HUDEP-2 (cell line): ENCODE measurements around the gene LRIG1.
"Not testable (repeated sequence)": the region's sequence is repeated elsewhere in the genome, so short reads cannot be mapped to it uniquely, and the experiment has no call there.

Source experiments
- DNase-seq, 76 experiments: peaks; one replicate each; lab custom pipeline; 2025; ENCODE audit not compliant: unreplicated experiment in 76 of 76; lab: John Stamatoyannopoulos, UW

LRIG1 gene

DNA sequence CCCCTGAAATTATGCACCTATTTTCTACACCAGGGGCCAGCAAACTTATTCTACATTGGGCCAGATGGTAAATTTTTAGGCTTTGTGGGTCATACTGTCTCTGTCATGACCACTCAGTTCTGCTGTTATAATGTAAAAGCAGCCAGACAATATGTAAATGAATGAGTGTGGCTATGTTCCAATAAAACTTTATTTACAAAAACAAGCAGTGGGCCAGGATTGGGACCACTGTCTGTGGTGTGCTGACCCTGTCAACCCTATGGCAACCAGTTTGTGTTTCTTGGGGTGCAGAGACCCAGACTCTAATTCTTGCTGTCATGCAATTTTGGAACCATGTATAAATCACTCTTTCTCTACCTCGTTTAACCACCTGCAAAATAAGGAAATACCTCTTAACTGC lies 74.7 kb downstream of the LRIG1 start:
- DNase-seq: no peak

DNA sequence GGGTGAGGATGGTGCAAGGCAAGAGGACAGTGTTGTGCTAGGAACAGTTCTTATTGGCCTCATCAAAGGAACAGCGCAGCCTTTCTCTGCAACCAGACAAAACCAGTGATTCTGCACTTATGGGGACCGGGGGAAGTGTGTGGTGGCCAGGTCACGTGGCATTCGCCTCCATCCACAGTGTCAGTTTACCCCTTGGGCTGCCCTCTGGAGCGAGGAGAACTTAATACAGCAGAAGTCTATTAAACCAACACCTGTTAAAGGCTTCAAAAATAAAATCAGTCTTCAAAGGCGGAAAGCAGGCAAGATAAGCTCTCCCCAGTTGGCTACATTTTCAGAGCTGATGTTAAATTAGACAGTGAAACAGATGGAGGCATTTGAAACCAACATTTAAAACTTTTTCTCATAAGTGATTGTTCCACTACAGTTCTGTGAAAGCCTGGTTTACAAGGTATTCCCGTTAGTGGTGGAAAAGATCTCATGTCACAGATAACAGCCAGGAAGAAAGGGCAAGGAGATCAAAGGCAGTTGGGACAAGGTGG lies 75.2 kb downstream of the LRIG1 start:
- DNase-seq: no peak

DNA sequence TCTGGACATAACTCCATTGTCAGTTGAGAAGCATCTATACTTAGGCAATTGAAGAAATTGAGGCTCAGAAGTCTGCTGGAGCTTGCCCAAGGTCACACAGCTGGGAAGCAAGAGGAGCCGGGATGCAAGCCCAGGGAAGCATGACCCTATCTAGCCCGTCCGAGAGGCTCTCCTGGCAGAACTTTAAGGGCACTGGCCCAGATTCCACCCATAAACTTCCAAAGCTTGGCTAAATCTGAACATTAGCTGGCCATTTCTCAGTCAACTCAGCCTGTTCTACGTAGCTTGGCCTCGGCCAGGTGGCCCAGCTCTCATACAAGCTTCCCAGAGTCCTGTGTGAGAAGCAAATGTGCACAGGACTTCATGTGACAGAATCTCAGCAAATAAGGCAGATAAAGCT lies 75.8 kb downstream of the LRIG1 start:
- no peak for DNase-seq

DNA sequence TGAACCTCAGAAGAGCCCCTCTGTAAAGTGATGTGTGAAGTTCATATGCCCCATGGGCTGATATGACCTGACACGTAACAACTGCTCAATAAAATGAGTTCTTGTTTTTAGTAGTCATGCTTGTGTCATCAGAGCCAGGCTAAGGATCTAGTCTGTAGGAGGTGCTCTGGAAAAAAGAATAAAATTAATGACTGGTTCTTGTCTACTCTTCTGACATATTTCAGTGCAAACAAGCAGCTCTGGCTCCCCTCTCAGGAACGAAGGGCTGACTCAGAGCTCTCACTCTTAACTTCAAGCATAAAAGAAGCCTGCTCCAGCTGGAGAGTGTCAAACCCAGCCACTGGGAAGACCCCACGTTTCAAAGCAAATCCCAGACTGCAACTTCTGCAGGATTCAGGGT lies 77.0 kb downstream of the LRIG1 start:
- no peak for DNase-seq

DNA sequence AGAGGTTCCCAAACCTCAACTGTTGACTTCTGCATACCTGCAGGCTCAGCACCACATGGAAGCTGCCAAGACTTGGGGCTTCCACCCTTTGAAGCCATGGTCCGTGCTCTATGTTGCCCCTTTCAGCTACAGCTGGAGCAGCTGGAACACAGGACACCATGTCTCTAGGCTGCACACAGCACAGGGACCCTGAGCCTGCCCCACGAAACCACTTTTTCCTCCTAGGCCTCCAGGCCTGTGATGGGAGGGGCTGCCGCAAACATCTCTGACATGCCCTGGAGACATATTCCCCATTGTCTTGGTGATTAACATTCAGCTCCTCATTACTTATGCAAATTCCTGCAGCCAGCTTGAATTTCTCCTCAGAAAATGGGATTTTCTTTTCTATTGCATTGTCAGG lies 78.9 kb downstream of the LRIG1 start:
- DNase-seq: not testable (repeated sequence)

DNA sequence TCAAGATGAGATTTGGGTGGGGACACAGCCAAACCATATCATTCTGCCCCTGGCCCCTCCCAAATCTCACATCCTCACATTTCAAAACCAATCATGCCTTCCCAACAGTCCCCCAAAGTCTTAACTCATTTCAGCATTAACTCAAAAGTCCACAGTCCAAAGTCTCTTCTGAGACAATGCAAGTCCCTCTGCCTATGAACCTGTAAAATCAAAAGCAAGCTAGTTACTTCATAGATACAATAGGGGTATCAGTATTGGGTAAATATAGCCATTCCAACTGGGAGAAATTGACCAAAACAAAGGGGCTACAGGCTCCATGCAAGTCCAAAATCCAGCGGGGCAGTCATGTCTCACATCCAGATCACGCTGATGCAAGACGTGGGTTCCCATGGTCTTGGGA lies 79.7 kb downstream of the LRIG1 start:
- DNase-seq: not testable (repeated sequence)

DNA sequence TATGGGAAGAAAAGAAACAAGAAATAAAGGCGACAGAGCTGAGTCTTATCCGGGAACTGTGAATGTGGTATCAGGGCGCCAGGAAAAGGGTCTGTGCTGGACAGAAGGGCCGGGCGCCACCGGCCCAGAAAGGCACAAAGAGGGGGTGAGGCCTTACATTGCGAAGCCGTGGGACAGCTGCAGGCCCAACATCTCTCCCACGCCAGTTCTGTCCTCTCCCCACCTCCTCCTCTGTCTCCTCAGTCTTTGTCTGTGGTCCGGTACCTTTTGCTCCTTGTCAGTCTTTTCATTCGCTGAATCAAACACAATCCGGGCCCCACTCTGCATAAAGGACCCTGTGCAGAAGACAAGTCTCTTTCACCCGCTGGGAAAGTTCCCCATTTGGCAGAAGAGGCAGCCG lies 81.8 kb downstream of the LRIG1 start:
- DNase-seq: no peak

DNA sequence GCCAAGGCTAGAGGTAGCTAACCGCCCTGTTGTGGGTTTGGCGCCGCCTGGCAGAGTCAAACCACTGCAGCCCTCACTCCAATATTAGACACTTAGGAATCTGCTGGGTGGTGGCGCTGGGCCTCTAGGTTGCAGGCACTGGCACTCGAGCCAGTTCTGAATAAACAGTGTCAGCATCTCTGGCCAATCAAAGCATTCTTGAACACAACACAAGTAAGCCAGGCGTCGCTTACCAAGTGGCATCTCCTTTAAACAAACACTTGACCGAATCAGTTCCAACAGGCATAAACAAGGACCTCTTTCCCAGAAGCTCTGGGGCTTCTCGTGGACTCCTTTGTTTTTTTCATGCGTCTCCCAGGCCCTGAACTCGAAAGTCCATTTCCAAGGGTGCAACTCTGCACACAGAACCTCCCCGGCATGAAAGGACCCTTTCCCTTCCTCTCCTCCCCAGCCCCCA lies 82.3 kb downstream of the LRIG1 start:
- DNase-seq: no peak

DNA sequence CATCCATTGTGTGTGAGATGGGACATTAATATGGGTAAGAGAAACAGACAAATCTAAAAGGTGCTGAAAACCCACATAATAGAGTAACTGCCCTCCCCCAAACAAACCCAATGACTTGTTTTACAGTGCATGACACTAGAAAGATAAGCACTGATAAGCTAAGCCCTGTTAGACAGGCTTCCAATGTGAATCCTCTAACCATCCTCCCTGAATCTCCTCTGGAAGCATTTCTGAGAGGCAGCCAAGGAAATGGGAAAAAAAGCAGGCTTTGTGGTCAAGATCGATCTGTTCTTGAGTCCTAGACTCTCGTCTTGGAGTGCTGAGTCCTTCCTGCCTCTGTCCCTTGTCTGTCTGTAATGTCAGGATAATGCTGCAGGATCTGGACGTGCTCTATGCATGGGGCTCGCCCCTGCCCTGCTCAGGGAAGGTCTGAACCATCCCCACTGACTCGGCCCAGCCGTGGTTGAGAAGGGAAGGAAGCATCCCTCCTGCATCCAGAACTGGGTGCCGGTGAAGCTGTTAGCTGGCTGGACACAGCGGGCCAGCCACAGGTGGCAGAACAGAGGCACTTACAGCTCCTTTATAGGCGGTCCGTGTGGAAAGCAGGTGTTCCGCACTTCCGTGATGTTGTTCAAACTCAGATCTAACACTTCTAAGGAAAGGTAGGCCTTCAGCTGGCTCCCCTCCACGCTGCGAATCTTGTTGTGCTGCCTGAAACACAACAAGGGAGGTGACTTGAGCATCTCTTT lies 84.1 kb downstream of the LRIG1 start:
- DNase-seq: no peak

DNA sequence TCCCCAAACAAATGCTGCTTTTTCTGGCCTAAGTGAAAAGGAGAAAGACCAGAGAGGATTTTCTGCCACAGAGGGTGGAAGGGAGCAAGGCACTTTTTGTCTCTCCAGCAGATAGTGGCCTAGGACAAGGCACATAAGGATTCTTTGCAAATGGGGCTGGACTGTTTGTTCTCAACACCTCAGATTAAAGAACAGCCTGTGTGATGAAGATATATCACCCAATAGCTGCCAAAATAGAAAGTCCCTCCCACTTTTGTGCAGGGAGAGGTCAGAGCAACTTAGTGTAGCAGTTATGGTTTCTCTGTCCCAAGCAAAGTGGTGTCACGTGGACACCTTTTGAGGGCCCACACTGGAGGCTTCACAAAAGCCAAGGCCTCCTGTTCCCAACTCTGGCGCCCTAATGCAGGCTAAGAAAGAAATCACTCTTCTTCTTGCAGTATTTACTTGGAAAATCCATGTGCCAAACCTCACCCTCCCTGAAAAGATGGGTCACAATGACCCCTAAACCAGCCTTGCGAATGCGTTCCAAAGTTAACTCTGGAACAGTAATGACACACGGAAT lies 84.9 kb downstream of the LRIG1 start:
- DNase-seq: peak in 20 of 76 experiments; percentile 1 to 60 (median 23)

DNA sequence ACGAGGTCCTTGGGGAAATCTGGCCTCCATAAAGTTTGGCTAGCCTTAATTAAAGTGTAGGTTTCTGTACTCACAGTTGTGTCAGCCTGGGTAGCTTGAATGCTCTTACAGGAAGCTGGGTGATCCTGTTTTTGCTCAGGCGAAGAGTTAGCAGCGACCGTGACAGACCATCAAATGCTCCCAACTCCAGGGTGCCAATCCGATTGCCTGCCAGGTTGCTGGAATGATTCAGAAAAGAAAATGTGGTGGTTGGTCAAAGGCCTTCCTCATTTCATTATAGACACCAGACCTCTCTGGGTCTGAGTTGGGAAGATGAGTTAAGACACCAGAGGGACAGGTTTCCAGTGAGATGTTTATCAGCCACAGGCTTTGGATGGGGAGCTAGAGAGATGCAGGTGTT lies 86.0 kb downstream of the LRIG1 start:
- DNase-seq: no peak

DNA sequence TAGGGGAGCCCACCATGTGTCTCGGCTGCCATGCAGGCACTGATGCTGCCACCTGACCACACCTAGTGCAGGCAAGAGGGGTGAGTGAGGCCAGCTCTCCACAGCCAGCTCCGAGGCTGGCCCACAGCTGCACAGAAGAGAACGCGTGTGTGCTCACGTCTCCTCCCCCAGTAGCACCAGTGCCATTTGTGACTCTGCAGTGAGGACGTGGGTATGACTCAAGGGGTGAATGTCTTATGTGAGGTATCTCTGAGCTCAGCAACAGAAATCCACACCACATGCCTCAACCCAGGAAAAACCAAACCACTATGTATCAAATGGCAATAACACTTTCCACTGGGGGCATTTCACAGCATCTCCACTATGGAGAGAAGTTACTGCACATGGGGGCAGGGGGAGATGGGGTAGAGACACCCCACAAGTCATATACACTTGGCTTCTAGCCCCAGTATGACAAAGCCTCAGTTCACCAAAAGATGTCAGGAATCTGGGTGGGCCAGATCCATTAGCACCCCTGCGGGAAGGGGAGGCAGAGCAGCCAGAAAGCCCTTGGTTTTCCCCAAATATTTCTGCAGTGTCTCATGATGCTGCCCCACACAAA lies 87.6 kb downstream of the LRIG1 start:
- DNase-seq: no peak

DNA sequence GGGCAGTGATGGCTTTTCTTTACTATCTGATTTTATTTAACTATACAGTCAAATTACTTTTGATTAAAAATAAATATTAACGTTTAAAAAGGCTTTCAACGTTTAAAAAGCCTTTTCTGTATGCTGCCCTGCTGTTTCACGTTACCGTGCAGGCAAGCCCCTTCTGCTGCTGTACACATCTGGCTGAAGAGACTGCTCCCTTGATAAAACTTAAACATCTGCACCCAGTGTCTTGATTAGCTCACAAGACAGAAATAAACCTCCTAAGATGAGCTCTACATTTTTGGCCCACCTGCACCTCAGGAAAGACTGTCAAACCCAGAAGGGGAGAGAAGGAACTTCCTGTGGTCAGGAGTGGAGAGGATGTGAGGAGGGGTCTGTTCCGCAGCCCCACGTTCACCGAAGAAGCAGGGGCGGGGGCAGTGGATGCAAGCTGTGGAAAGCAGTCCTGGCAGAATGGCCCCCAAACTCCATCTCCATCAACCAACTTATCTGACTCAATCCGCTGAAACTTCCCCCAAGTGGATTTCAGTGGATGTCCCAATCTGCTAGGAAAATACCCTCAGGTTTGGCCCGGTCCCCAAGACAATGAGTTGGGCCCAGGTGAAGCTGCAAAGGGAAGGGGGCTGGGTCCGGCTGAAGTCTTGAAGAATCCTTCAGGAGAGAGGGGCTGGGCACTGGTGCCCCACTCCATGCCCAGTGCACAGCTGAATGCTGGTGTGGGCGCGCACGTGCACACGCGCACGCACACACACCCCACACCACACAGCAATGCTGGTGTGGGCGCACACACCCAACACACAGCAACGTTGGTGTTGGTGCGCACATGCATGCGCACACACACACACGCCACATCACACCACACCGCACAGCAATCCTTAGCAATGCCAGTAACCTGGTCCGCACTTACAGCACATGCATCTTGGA lies 88.6 kb downstream of the LRIG1 start:
- DNase-seq: no peak

DNA sequence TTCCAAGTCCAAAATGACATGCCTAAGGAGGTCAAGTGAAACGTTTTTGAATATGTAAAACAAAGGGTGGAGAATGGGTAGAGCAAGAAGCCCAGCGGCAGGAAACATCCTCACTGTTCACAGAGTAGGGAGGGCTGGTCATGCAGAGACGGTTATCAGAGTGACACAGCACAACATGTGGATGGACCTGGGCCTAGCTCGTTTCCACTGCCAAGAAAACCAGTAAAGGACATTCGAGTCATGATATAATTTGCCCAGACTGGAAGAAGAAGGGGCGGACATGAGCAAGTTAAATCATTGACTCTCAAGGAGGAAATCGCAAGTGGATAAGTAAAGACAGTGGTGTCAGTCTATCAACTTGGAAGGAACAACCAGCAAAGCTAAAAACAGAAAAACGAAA lies 89.3 kb downstream of the LRIG1 start:
- peak in 60 of 76 experiments; percentile 1 to 74 (median 28) for DNase-seq

DNA sequence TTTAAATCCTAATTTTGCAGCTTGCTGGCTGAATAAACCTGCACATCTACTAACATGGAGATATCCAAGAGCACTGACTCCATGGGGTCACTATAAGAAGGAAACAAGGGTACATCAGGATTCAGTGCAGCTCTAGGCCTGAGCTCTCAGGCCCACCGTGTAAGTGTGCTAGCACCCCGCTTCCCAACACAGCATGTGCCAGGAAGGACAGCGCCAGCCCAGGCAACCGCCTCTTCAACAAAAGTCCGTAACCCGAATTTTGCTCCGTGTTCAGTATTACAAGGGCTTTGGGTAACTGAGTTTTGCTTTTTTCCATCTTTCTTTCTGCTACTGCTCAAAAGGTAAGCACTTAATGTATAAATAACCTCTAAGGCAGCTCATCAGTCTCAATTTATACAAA lies 89.8 kb downstream of the LRIG1 start:
- DNase-seq: no peak

DNA sequence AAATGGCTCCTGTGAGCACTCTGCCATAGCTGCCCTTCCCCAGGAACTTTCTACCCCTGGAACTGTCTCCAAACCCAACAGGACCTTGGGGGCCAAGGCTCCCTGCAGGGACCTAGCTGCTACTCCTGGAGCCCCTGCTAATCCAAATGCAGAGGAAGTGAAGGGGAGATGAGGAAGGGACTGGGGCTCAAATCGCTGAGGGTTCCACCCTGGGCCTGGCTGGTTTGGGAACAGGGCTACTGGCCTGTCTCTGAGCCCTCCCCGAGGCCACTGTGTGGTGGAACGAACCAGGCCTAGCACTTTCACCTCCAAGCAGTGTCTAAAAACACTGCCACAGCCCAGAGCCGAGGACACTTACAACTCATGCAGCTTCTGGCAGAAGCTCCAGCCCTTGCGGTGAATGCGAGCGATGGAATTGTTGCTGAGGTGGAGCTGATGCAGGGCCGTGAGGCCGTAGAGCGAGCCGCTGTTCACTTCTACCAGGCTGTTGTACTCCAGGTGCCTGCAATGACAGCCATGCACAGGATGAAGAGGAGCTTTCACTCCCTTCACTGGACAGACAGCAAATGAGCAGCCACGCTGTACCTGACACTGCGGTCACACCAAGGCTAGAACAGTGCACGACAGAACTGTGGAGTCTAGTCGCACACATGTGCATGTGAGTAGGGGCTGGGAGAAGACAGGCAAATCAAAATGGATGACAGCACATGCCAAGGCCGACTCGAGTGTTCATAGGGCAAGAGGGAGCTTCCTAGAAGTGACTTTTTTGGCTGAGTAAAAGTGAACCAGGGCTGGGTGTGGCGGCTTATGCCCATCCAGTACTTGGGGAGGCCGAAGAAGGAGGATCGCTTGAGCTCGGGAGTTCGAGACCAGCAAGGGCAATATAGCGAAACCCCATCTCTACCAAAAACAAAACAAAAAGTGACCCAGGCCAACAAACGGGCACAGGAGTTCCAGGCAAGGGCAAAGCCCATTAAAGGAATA lies 90.8 kb downstream of the LRIG1 start:
- no peak for DNase-seq

DNA sequence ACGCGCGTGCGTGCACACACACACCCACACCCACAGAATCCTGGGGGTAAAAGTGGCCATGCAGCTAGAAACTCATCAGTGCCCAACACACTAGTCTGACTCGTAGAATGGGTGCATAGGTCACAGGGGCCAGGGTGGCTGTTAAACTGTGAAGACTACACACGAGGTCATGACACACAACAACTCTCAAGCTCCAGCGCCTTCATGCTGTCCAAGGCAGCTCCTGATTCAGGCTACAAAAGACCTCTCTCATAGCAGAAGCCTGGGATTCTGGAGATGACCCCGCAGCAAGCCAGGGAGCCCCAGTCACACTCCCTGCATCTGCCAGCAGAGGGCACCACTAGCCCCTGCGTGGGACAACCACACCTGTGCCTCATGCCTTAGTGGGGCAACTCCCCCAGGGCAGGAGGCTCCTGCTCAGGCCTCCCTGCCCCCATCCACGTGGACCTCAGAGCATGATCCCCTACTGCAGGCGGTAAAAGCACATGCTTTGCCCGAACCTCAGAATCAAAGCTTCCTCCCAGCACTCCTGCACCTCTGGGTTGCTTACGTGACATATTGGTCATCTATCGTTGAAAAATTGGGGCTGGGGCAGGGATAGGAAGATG lies 93.1 kb downstream of the LRIG1 start:
- peak in 55 of 76 experiments; percentile 1 to 69 (median 34) for DNase-seq

DNA sequence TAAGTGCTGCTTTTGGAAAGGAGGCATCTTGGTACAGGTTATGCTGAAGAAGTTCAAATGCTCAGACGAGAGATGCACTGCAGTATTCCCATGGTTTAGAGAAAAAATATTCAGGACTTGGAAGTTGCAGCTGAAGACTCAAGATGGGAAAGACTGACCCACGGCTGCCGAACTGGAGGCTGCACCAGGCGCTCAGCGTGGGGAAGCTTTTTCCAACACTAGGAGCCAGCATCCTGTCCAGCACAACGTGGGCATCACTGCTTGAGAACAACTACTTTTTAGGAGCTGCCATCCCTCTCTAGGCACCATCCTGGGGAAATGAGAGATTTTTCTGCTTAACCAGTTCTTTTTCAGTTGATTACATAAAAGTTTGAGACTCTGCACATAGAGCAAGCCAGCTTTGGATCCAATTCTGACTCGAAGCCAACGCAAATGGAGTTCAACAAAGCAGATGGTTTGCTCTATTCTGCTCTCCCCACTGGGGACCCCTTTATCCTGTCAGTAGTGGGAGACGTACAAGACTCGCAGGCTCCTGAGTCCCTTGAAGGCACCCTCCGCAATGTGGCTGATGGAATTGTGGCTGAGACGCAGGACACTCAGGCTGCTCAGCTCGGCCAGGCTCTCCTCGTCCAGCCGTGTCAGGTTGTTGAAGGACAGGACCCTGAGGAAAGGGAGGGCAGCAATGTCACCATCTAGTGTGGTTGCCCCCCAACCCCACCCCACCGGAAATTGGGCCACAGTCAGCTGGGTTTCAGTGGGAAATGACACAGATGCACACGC lies 93.8 kb downstream of the LRIG1 start:
- no peak for DNase-seq
